Hepatocyte (in vitro differentiated cells): ENCODE data around the gene WIF1.

Source experiments
- EZH2 ChIP-seq: fragments of 200-600 bp; sonication (generic); IDR thresholded peaks from 2 replicates; pipeline ENCODE4 v1.6.1; 2016; ENCODE audit warnings: antibody characterized with exemption, mild to moderate bottlenecking, borderline replicate concordance
- EZH2phosphoT487 ChIP-seq: fragments of 200-600 bp; sonication (generic); IDR thresholded peaks from one replicate; pipeline ENCODE4 v1.6.1; 2018; ENCODE audit warnings: antibody characterized with exemption, mild to moderate bottlenecking, low read depth, moderate library complexity; ENCODE audit not compliant: unreplicated experiment, severe bottlenecking
- TF ChIP-seq, protein P1 (sequence below): fragments of 200-600 bp; sonication (generic); IDR thresholded peaks from 2 replicates; pipeline ENCODE4 v1.5.1; 2016; ENCODE audit warnings: antibody characterized with exemption, mild to moderate bottlenecking; ENCODE audit not compliant: poor library complexity

DNA sequence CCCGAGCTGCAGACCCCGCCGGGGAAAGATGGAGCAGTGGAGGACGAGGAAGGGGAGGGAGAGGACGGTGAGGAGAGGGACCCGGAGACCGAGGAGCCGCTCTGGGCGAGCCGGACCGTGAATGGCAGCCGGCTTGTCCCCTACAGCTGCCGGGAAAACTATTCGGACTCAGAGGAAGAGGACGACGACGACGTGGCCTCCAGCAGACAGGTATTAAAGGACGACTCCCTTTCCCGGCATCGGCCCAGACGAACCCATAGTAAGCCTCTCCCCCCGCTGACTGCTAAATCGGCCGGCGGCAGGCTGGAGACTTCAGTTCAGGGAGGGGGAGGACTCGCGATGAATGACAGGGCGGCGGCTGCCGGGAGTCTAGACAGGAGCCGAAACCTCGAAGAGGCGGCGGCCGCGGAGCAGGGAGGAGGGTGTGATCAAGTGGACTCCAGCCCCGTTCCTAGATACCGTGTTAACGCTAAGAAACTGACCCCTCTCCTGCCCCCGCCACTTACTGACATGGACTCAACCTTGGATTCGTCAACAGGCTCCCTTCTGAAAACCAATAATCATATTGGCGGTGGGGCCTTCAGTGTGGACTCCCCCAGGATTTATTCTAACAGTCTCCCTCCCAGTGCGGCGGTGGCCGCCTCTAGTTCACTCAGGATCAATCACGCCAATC is 49.2 kb upstream of the WIF1 start:
- TF ChIP-seq EZH2 (no peak), EZH2phosphoT487 (no peak)
- TF ChIP-seq, protein P1, sequence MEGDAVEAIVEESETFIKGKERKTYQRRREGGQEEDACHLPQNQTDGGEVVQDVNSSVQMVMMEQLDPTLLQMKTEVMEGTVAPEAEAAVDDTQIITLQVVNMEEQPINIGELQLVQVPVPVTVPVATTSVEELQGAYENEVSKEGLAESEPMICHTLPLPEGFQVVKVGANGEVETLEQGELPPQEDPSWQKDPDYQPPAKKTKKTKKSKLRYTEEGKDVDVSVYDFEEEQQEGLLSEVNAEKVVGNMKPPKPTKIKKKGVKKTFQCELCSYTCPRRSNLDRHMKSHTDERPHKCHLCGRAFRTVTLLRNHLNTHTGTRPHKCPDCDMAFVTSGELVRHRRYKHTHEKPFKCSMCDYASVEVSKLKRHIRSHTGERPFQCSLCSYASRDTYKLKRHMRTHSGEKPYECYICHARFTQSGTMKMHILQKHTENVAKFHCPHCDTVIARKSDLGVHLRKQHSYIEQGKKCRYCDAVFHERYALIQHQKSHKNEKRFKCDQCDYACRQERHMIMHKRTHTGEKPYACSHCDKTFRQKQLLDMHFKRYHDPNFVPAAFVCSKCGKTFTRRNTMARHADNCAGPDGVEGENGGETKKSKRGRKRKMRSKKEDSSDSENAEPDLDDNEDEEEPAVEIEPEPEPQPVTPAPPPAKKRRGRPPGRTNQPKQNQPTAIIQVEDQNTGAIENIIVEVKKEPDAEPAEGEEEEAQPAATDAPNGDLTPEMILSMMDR, result no peak
